HG03521 (cell line): ENCODE results near the gene CAMKMT.
A peak's percentile ranks its signal among the peaks of the same experiment; 100 is the strongest.

ENCODE experiments used
- ATAC-seq: cut with Tn5 transposase; IDR thresholded peaks from one replicate; pipeline ENCODE4 v1.9.1; 2021; ENCODE audit warnings: mild to moderate bottlenecking, moderate library complexity; ENCODE audit not compliant: unreplicated experiment

Gene CAMKMT

GRCh38 chr2:44361330-44362206 lies at the start of gene CAMKMT, which contains the start of gene PREPL:
CAMKMT (plus strand) TSS chr2:44361947.
PREPL (minus strand) TSS chr2:44361494; CDS start chr2:44346342, 15,152 bp downstream.
- ATAC-seq: peak; percentile 73

GRCh38 chr2:44314362-44314761 lies 47.4 kb upstream of the CAMKMT start:
- no peak for ATAC-seq

- ATAC-seq: no peak
Measured at GRCh38 chr2:44315945-44316344, 45.8 kb upstream of the CAMKMT start.

GRCh38 chr2:44320832-44321231 lies 40.9 kb upstream of the CAMKMT start:
- ATAC-seq: no peak

GRCh38 chr2:44321360-44321759 lies 40.4 kb upstream of the CAMKMT start:
- no peak for ATAC-seq

GRCh38 chr2:44324971-44325426 lies 36.7 kb upstream of the CAMKMT start:
- no peak for ATAC-seq

- ATAC-seq: no peak
Measured at GRCh38 chr2:44325897-44326296, 35.9 kb upstream of the CAMKMT start.

GRCh38 chr2:44326548-44327264 lies 35.0 kb upstream of the CAMKMT start:
- no peak for ATAC-seq

GRCh38 chr2:44328750-44329149 lies 33.0 kb upstream of the CAMKMT start:
- ATAC-seq: no peak

- no peak for ATAC-seq
Measured at GRCh38 chr2:44329343-44329742, 32.4 kb upstream of the CAMKMT start.

- no peak for ATAC-seq
Measured at GRCh38 chr2:44330801-44331200, 30.9 kb upstream of the CAMKMT start.

- ATAC-seq: no peak
Measured at GRCh38 chr2:44333994-44334393, 27.8 kb upstream of the CAMKMT start.

- ATAC-seq: no peak
Measured at GRCh38 chr2:44335806-44336538, 25.8 kb upstream of the CAMKMT start.

GRCh38 chr2:44342854-44343253 lies 18.9 kb upstream of the CAMKMT start:
- no peak for ATAC-seq

GRCh38 chr2:44347526-44347925 lies 14.2 kb upstream of the CAMKMT start:
- ATAC-seq: no peak

GRCh38 chr2:44348400-44348799 lies 13.3 kb upstream of the CAMKMT start:
- ATAC-seq: no peak

GRCh38 chr2:44349506-44349905 lies 12.2 kb upstream of the CAMKMT start:
- no peak for ATAC-seq

GRCh38 chr2:44351088-44351487 lies 10.7 kb upstream of the CAMKMT start:
- no peak for ATAC-seq

- ATAC-seq: no peak
Measured at GRCh38 chr2:44351676-44352075, 10.1 kb upstream of the CAMKMT start.

GRCh38 chr2:44352510-44352909 lies 9.2 kb upstream of the CAMKMT start:
- ATAC-seq: no peak

GRCh38 chr2:44354761-44355160 lies 7.0 kb upstream of the CAMKMT start:
- ATAC-seq: no peak
